GM12874 (cell line): Measurements from ENCODE around the gene NAA80.

Source experiments
- CTCF ChIP-seq: IDR thresholded peaks from 2 replicates; pipeline ENCODE4 v1.5.1; 2011; ENCODE audit warnings: low read depth, mild to moderate bottlenecking, control low read depth, low read length, moderate library complexity; ENCODE audit not compliant: insufficient read depth

NAA80 gene

DNA sequence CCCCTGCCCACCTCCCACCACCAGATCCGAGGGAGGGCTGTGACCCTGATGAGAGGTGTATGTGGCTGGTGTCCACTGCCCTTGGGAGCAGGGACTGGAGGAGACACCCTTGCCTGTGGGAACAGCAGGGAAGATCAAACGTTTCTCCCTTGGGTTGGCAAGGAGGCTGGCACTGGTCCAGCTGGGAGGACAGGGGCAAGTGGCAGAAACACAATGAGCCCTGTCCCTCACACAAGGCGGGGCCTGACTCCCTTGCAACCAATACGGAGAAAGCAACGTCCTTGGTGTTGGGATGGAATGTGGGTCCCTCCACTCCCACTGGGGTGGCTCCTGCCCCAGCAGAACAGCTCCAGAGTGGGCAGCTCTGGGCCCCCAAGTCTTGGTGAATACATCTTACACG, 18.1 kb upstream of the NAA80 start:
- no peak for TF ChIP-seq CTCF

GRCh38 chr3:50316657-50317242, 17.5 kb upstream of the NAA80 start:
- no peak for TF ChIP-seq CTCF

GRCh38 chr3:50314816-50315215, 15.6 kb upstream of the NAA80 start:
- TF ChIP-seq CTCF, result no peak

GRCh38 chr3:50314342-50314741, 15.1 kb upstream of the NAA80 start:
- no peak for TF ChIP-seq CTCF

DNA sequence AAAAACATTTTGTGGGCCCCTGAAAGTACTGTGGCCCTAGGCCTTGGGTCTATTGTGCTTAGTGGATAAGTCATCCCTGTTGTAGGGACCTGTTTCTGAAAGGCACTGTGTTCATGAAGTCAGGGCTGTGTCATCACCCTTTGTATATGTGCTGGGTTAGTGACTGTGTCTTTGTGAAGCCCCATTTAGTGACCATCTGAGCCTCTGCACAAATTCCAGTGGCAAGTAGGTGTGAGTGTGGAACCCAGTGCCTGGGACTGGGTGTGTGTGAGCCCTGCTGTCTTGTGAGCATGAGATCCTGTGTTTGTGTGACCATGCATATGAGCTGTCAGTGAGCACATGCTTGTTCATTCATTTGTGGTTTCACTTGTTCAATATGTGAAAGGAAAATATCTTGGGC, 5.4 kb upstream of the NAA80 start:
- TF ChIP-seq CTCF, result no peak

DNA sequence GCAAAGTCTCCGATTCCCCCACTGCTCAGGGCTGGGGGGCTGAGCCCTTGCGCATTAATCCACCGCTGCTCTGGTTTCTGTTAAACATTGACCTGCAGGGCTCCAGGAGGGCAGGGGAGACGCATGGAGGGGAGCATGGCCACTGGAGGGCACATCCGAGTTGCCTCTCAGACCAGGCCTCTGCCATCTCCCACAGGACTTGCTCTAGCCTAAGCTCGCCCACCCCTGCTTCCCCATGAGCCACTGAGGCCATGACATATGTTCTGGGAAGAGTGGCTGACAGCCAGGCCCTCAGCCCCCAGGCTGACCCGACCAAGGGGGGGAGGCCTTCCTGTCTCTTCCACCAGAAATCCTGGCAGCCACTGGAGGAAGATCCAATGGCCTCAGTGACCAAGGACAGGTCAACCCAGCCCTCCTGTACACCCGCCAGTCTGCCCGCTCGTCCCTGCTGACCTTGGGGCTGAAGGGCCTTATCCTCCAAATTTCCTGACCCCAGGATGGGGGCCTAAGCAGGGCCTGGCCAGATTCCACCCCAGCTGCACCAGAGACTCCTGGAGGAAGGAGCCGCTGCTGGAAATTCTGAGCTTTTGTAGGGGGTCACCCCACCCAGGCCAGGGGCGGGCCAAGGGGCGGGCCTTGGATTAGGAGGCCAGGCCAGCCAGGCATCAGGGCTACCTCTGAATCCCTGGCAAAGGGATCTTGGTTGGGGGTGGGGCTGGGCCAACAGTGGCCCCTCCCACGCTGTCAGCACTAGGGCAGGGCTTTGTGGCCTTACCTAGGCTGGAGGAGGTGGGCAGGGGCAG, 4.0 kb upstream of the NAA80 start, which contains the start of gene HYAL1:
Gene HYAL1 (minus strand): TSS at position 562 of the 803 bp plus-strand sequence. CDS start 618 bp downstream, outside the sequence.
- TF ChIP-seq CTCF, result 0 out of 2 replicates have a peak, but pooled peaks have one; percentile 2

GRCh38 chr3:50302095-50303012, 3.1 kb upstream of the NAA80 start:
- no peak for TF ChIP-seq CTCF
